Hematopoietic multipotent progenitor cell (in vitro differentiated cells): ENCODE measurements around the gene CTNNA3. TPM values are rescaled to one million over a fixed set of nuclear protein-coding genes. Genes with fewer than 3 reads are reported as not detected.

Experiments
- DNase-seq, 3 donors: peaks; one replicate each; pipeline ENCODE4 v3.0.0-alpha.2; 2011 to 2015; ENCODE audit warnings: low read depth in 2 of 3, low spot score in 2 of 3
- total RNA-seq: library from RNA; depleted of rRNA; stranded (reverse); fragments of >200 nt; gene quantifications from one replicate; pipeline ENCODE4 v1.2.3, GENCODE V29; 2012

CTNNA3 gene
- total RNA-seq, 1 donor: under 0.01 TPM

- no peak for DNase-seq
Observed at GRCh38 chr10:66917104-66917503, 778.9 kb downstream of the CTNNA3 start.

- DNase-seq: no peak
Observed at GRCh38 chr10:66916030-66916429, 780.0 kb downstream of the CTNNA3 start.

- DNase-seq: no peak
Observed at GRCh38 chr10:66910671-66911070, 785.3 kb downstream of the CTNNA3 start.

- no peak for DNase-seq
Observed at GRCh38 chr10:66892871-66893270, 803.1 kb downstream of the CTNNA3 start.

- DNase-seq: no peak
Observed at GRCh38 chr10:66888237-66888636, 807.8 kb downstream of the CTNNA3 start.

- no peak for DNase-seq
Observed at GRCh38 chr10:66886848-66887247, 809.1 kb downstream of the CTNNA3 start.

GRCh38 chr10:66882271-66882670 is 813.7 kb downstream of the CTNNA3 start:
- DNase-seq: no peak

- DNase-seq: no peak
Observed at GRCh38 chr10:66881814-66882213, 814.2 kb downstream of the CTNNA3 start.

GRCh38 chr10:66880826-66881225 is 815.2 kb downstream of the CTNNA3 start:
- no peak for DNase-seq

GRCh38 chr10:66880292-66880691 is 815.7 kb downstream of the CTNNA3 start:
- no peak for DNase-seq

- DNase-seq: no peak
Observed at GRCh38 chr10:66877361-66877760, 818.6 kb downstream of the CTNNA3 start.

GRCh38 chr10:66869635-66870034 is 826.4 kb downstream of the CTNNA3 start:
- no peak for DNase-seq

- DNase-seq: no peak
Observed at GRCh38 chr10:66862687-66863258, 833.2 kb downstream of the CTNNA3 start.

GRCh38 chr10:66860376-66860945 is 835.5 kb downstream of the CTNNA3 start:
- no peak for DNase-seq

- DNase-seq: no peak
Observed at GRCh38 chr10:66852811-66853210, 843.2 kb downstream of the CTNNA3 start.

GRCh38 chr10:66848856-66849255 is 847.1 kb downstream of the CTNNA3 start:
- DNase-seq: no peak

- DNase-seq: no peak
Observed at GRCh38 chr10:66844176-66844942, 851.6 kb downstream of the CTNNA3 start.

- no peak for DNase-seq
Observed at GRCh38 chr10:66843396-66843795, 852.6 kb downstream of the CTNNA3 start.

GRCh38 chr10:66842867-66843266 is 853.1 kb downstream of the CTNNA3 start:
- no peak for DNase-seq

GRCh38 chr10:66842371-66842770 is 853.6 kb downstream of the CTNNA3 start:
- peak in 1 of 3 donors; percentile 55 for DNase-seq

GRCh38 chr10:66838656-66839055 is 857.3 kb downstream of the CTNNA3 start:
- DNase-seq: no peak

- DNase-seq: no peak
Observed at GRCh38 chr10:66837990-66838389, 858.0 kb downstream of the CTNNA3 start.
